ENCODE data around the gene UBL7. TPM values are rescaled to one million over a fixed set of nuclear protein-coding genes. Genes with fewer than 3 reads are reported as not detected.

The UBL7 gene
- total RNA-seq, 1 experiment from 2014 or later = 47.5 TPM

GRCh38 chr15:74502301-74502700 lies 41.3 kb upstream of the UBL7 start:
- Histone ChIP-seq H2BK5ac (ENCODE audit: insufficient read length, low read length) (no peak overlapping the region), H2AFZ (ENCODE audit: low read length) (no peak overlapping the region), H3T11ph (ENCODE audit: low read length) (no peak overlapping the region), H4K5ac (ENCODE audit: insufficient read length, low read depth, low read length) (no peak overlapping the region), H2BK120ac (ENCODE audit: low read depth, low read length, poor library complexity, severe bottlenecking) (no peak overlapping the region), H2BK12ac (ENCODE audit: insufficient read length, low read depth, low read length) (no peak overlapping the region), H3K23ac (ENCODE audit: insufficient read length, low read depth, low read length) (no peak overlapping the region), H3K9ac (ENCODE audit: extremely low read depth, insufficient read length, low read length) (no peak overlapping the region), H2BK20ac (ENCODE audit: low read depth, low read length, poor library complexity, severe bottlenecking) (no peak overlapping the region), H3K79me2 (ENCODE audit: insufficient read depth, low read length) (no peaks in the 10 kb centered on the region), H4K8ac (replicated peaks; ENCODE audit: insufficient read length, low read depth, low read length) (no peak overlapping the region), H3K4me2 (ENCODE audit: insufficient read depth, insufficient read length, low read length) (no peak overlapping the region), H3K4ac (ENCODE audit: low read depth, low read length) (no peak overlapping the region), H2AK5ac (ENCODE audit: insufficient read length, low read length) (no peak overlapping the region), H3K14ac (ENCODE audit: insufficient read depth, low read length) (no peak overlapping the region), H3K23me2 (ENCODE audit: insufficient read length, low read depth, low read length, poor library complexity, severe bottlenecking) (no peaks in the 10 kb centered on the region), H4K91ac (ENCODE audit: insufficient read length, low read depth, low read length) (no peak overlapping the region), H3K79me1 (ENCODE audit: insufficient read depth, low read depth, low read length, poor library complexity, severe bottlenecking) (no peaks in the 10 kb centered on the region), H3K27me3 (ENCODE audit: insufficient read depth, low read length) (no peaks in the 10 kb centered on the region), H2BK15ac (ENCODE audit: low read depth, low read length) (no peak overlapping the region), H4K20me1 (ENCODE audit: control insufficient read depth, insufficient read depth, insufficient read length) (no peaks in the 10 kb centered on the region), H3K9me3 (ENCODE audit: control insufficient read depth, low read depth, low read length) (no peaks in the 10 kb centered on the region), H3K27ac (ENCODE audit: insufficient read length, low read depth, low read length) (no peak overlapping the region), H3K18ac (ENCODE audit: insufficient read length, low read depth, low read length) (no peak overlapping the region), H3K56ac (ENCODE audit: insufficient read length, low read depth, low read length) (no peak overlapping the region), H3K4me1 (ENCODE audit: insufficient read depth, low read length) (no peaks in the 10 kb centered on the region)
- H3K4me3 Mint-ChIP-seq = no peak overlapping the region
- peaks cover 4 to 7% of the 10 kb centered on the region in 2 experiments; a peak in 2 of 4 replicates for H3K4me1 Mint-ChIP-seq
- H3K27me3 Mint-ChIP-seq (ENCODE audit: low read depth) = no peaks in the 10 kb centered on the region
- peak; percentile 31 for DNase-seq
- peak overlapping the region in 1 of 3 experiments; percentile 2; a peak in 1 of 7 replicates for H3K27ac Mint-ChIP-seq
- 0 out of 5 replicates have a peak, but pooled peaks cover 0 to 2% of the 10 kb centered on the region in 2 experiments for H3K9me3 Mint-ChIP-seq
- WGBS (ENCODE audit: extremely low coverage, insufficient read length, low lambda C conversion rate) = no CpG with 5 or more reads among the region's 3 CpGs
- peak; percentile 29; the same call in 2 of the 3 replicates for TF ChIP-seq CTCF (conservative IDR thresholded peaks at IDR 0.05)
- peaks cover 3 to 9% (median 8%) of the 10 kb centered on the region in 3 experiments; a peak in 5 of 7 replicates for H3K36me3 Mint-ChIP-seq (ENCODE audit: insufficient read depth in 1 of 3, low read depth in 3 of 3)

Measured in H9 (cell line).